MM.1S (cell line): ENCODE measurements around the gene NTRK3.
A peak's percentile ranks its signal among the peaks of the same experiment; 100 is the strongest.

ENCODE experiments used
- DNase-seq: peaks from one replicate; pipeline ENCODE4 v3.0.0-alpha.2; 2015
- H2AFZ ChIP-seq: fragments of 300-600 bp; sonication (generic); 2 replicates; pipeline ENCODE4 v1.6.0; 2016; ENCODE audit warnings: antibody characterized with exemption, low read length
- H3F3A ChIP-seq: fragments of 300-600 bp; sonication (generic); 2 replicates; pipeline ENCODE4 v1.6.1; 2016; ENCODE audit warnings: mild to moderate bottlenecking, antibody characterized with exemption, low read length, moderate library complexity, mixed read lengths; ENCODE audit not compliant: insufficient read depth
- H3K27ac ChIP-seq: fragments of 300-600 bp; sonication (generic); 2 replicates; pipeline ENCODE4 v1.5.1; 2016; ENCODE audit warnings: mild to moderate bottlenecking, low read length
- H3K27me3 ChIP-seq: fragments of 300-600 bp; sonication (generic); replicated peaks from 2 replicates; pipeline ENCODE4 v1.6.0; 2016; ENCODE audit warnings: low read length; ENCODE audit not compliant: insufficient read depth
- H3K36me3 ChIP-seq: fragments of 300-600 bp; sonication (generic); replicated peaks from 2 replicates; pipeline ENCODE4 v1.6.1; 2016; ENCODE audit warnings: mild to moderate bottlenecking, low read length, mixed read lengths; ENCODE audit not compliant: insufficient read depth
- H3K4me1 ChIP-seq: fragments of 300-600 bp; sonication (generic); 2 replicates; pipeline ENCODE4 v1.6.1; 2016; ENCODE audit warnings: low read length, mixed read lengths
- H3K4me2 ChIP-seq: fragments of 300-600 bp; sonication (generic); 2 replicates; pipeline ENCODE4 v1.6.0; 2016; ENCODE audit warnings: low read depth, low read length
- H3K4me3 ChIP-seq: fragments of 300-600 bp; sonication (generic); 2 replicates; pipeline ENCODE4 v1.5.1; 2016; ENCODE audit warnings: low read length, mixed read lengths
- H3K79me2 ChIP-seq: fragments of 300-600 bp; sonication (generic); 2 replicates; pipeline ENCODE4 v1.6.1; 2016; ENCODE audit warnings: mixed run types, low read length, mixed read lengths
- H3K9ac ChIP-seq: fragments of 300-600 bp; sonication (generic); 2 replicates; pipeline ENCODE4 v1.6.1; 2016; ENCODE audit warnings: low read length, mixed read lengths
- H3K9me2 ChIP-seq: fragments of 300-600 bp; sonication (generic); replicated peaks from 2 replicates; pipeline ENCODE4 v1.6.1; 2016; ENCODE audit warnings: mild to moderate bottlenecking, low read length, mixed read lengths; ENCODE audit not compliant: insufficient read depth
- H3K9me3 ChIP-seq: fragments of 300-600 bp; sonication (generic); replicated peaks from 2 replicates; pipeline ENCODE4 v1.6.1; 2016; ENCODE audit warnings: mild to moderate bottlenecking, low read length, mixed read lengths; ENCODE audit not compliant: insufficient read depth
- H4K20me1 ChIP-seq: fragments of 300-600 bp; sonication (generic); 2 replicates; pipeline ENCODE4 v1.6.1; 2016; ENCODE audit warnings: mild to moderate bottlenecking, low read length, moderate library complexity, mixed read lengths; ENCODE audit not compliant: insufficient read depth
- CTCF ChIP-seq: fragments of 300-600 bp; sonication (generic); IDR thresholded peaks from 2 replicates; pipeline ENCODE4 v1.5.1; 2016; ENCODE audit warnings: antibody characterized with exemption, low read length, mixed read lengths
- EZH2 ChIP-seq: fragments of 300-600 bp; sonication (generic); optimal IDR thresholded peaks from 2 replicates; pipeline ENCODE3; 2017; ENCODE audit warnings: low read depth, mild to moderate bottlenecking, antibody characterized with exemption, low read length, mixed read lengths
- EZH2phosphoT487 ChIP-seq: fragments of 300-600 bp; sonication (generic); IDR thresholded peaks from 2 replicates; pipeline ENCODE4 v1.6.1; 2018; ENCODE audit warnings: antibody characterized with exemption, low read length

Gene NTRK3

DNA sequence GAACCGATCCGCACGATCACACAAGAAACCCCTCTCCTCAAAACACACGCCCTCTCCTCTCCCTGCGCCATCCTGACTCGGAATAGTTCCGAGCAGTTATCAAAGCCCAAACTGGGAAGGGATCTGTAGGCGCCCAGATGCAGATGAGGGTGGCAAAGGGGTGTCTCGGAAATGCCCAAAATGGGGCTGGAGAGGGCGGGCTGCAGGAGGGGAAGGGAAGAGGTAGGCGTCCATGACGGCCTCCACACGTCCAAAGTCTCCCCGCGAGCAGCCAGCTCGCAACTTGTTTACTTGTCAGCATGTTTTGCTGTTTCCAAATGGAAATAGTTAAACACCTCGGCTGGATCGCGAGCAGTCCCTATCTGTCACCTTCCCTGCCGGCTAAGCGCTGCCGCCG, 1.5 kb downstream of the NTRK3 start:
- TF ChIP-seq EZH2phosphoT487 (no peak), CTCF (no peak)
- H4K20me1 ChIP-seq: no peaks in the 10 kb centered on the region
- H3K27ac ChIP-seq: no peak overlapping the region
- no peaks in the 10 kb centered on the region for H3K9me2 ChIP-seq
- peak overlapping the region; percentile 99 for H3K4me2 ChIP-seq
- H3K79me2 ChIP-seq: no peaks in the 10 kb centered on the region
- H3K27me3 ChIP-seq: peaks cover 7% of the 10 kb centered on the region
- no peak overlapping the region; the same call in 1 of the 2 replicates for H3K9ac ChIP-seq
- H3K9me3 ChIP-seq: no peaks in the 10 kb centered on the region
- H3K4me1 ChIP-seq: 0 out of 2 replicates have a peak, but pooled peaks cover 4% of the 10 kb centered on the region
- no peaks in the 10 kb centered on the region for H3K36me3 ChIP-seq
- H3F3A ChIP-seq: peaks cover 3% of the 10 kb centered on the region; the same call in 1 of the 2 replicates
- H2AFZ ChIP-seq: peak overlapping the region; percentile 8; the same call in 1 of the 2 replicates
- DNase-seq: no peak
- peak overlapping the region; percentile 69 for H3K4me3 ChIP-seq

- no peak for TF ChIP-seq EZH2
- TF ChIP-seq CTCF: no peak
- no peak for TF ChIP-seq EZH2phosphoT487
- H3K9me3 ChIP-seq: no peaks in the 10 kb centered on the region
- H3K4me2 ChIP-seq: no peak overlapping the region
- H3K4me3 ChIP-seq: no peak overlapping the region
- no peaks in the 10 kb centered on the region for H3K36me3 ChIP-seq
- H2AFZ ChIP-seq: no peak overlapping the region
- peaks cover 3% of the 10 kb centered on the region; the same call in 1 of the 2 replicates for H3F3A ChIP-seq
- H3K27me3 ChIP-seq: peaks cover 7% of the 10 kb centered on the region
- H4K20me1 ChIP-seq: no peaks in the 10 kb centered on the region
- no peaks in the 10 kb centered on the region for H3K4me1 ChIP-seq
- no peak overlapping the region for H3K27ac ChIP-seq
- H3K9me2 ChIP-seq: no peaks in the 10 kb centered on the region
- no peak for DNase-seq
- H3K79me2 ChIP-seq: no peaks in the 10 kb centered on the region
- no peak overlapping the region for H3K9ac ChIP-seq
Observed at GRCh38 chr15:88252441-88252840, 4.1 kb downstream of the NTRK3 start.

DNA sequence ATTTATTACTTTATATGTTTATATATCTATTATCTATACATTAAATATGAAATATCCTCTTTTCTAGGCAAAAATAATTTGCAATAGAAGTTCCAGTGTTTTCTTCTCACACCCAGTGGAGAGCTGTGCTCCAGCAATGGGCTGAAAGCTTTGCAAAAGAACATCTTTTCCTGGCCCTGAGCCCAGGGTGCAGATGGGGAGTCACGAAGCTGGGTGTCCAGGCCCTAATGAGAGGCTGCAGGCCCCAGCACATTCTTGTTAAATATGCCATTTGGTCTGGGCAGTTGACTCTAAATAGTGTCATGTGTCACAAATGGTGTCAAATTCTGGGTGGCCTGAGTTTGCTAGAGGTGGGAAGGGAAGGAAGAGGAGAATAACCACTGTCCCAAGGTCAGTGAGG, 5.7 kb downstream of the NTRK3 start:
- Histone ChIP-seq H3K79me2 (no peaks in the 10 kb centered on the region), H3K9me2 (no peaks in the 10 kb centered on the region), H4K20me1 (no peaks in the 10 kb centered on the region), H3K9ac (no peak overlapping the region), H3K27me3 (peaks cover 7% of the 10 kb centered on the region), H3K4me1 (peaks cover 12% of the 10 kb centered on the region), H3K4me3 (no peak overlapping the region), H3F3A (peaks cover 7% of the 10 kb centered on the region; the same call in 1 of the 2 replicates), H3K36me3 (no peaks in the 10 kb centered on the region), H3K9me3 (no peaks in the 10 kb centered on the region), H3K4me2 (no peak overlapping the region), H3K27ac (no peak overlapping the region), H2AFZ (no peak overlapping the region)
- no peak for TF ChIP-seq CTCF
- no peak for TF ChIP-seq EZH2phosphoT487
- TF ChIP-seq EZH2: no peak
- no peak for DNase-seq
